ENCODE data around the gene CEP72.

CEP72 gene

GRCh38 chr5:665956-666711, 54.0 kb downstream of the CEP72 start (continued):
- no peak for TF ChIP-seq PPARA (CRISPR knock-in tag; IDR thresholded peaks at IDR 0.05; ENCODE audit: borderline replicate concordance)
- no peak for TF ChIP-seq CSRNP3 (CRISPR knock-in tag; IDR thresholded peaks at IDR 0.05)
- TF ChIP-seq ESRRG (CRISPR knock-in tag; IDR thresholded peaks at IDR 0.05), result no peak

- no peak for TF ChIP-seq GLIS3 (CRISPR knock-in tag; IDR thresholded peaks at IDR 0.05)
- TF ChIP-seq CSRNP3 (CRISPR knock-in tag; IDR thresholded peaks at IDR 0.05), result no peak
- TF ChIP-seq TSHZ2 (CRISPR knock-in tag; IDR thresholded peaks at IDR 0.05), result no peak
- TF ChIP-seq ARNTL (CRISPR knock-in tag; IDR thresholded peaks at IDR 0.05; ENCODE audit: borderline replicate concordance, low read depth), result no peak
- TF ChIP-seq SNAI2 (CRISPR knock-in tag; IDR thresholded peaks at IDR 0.05), result no peak
- TF ChIP-seq TOX (CRISPR knock-in tag; IDR thresholded peaks at IDR 0.05; ENCODE audit: borderline replicate concordance), result no peak
- TF ChIP-seq ESRRG (CRISPR knock-in tag; IDR thresholded peaks at IDR 0.05), result no peak
- no peak for TF ChIP-seq PATZ1 (CRISPR knock-in tag; IDR thresholded peaks at IDR 0.05; ENCODE audit: borderline replicate concordance)
- TF ChIP-seq ZNF8 (CRISPR knock-in tag; IDR thresholded peaks at IDR 0.05), result no peak
- no peak for TF ChIP-seq CREB5 (CRISPR knock-in tag; IDR thresholded peaks at IDR 0.05; ENCODE audit: low read depth)
- TF ChIP-seq ZFP30 (CRISPR knock-in tag; IDR thresholded peaks at IDR 0.05), result no peak
- ATAC-seq, result no peak
Observed at GRCh38 chr5:666816-667498, 54.8 kb downstream of the CEP72 start.

GRCh38 chr5:668283-668995, 56.3 kb downstream of the CEP72 start:
- TF ChIP-seq ZFP30 (CRISPR knock-in tag; IDR thresholded peaks at IDR 0.05) (no peak), ZNF70 (CRISPR knock-in tag; IDR thresholded peaks at IDR 0.05) (no peak), RARB (CRISPR knock-in tag; IDR thresholded peaks at IDR 0.05) (no peak), PPARA (CRISPR knock-in tag; IDR thresholded peaks at IDR 0.05; ENCODE audit: borderline replicate concordance) (no peak), TSHZ2 (CRISPR knock-in tag; IDR thresholded peaks at IDR 0.05) (no peak), POU6F1 (CRISPR knock-in tag; IDR thresholded peaks at IDR 0.05; ENCODE audit: borderline replicate concordance, low read depth) (no peak)
- ATAC-seq, result no peak

Measured in SK-N-SH treated with all-trans-retinoic acid at 6 μM for 48 hours (cell line).